ENCODE results near the gene GREB1L.

The GREB1L gene

DNA sequence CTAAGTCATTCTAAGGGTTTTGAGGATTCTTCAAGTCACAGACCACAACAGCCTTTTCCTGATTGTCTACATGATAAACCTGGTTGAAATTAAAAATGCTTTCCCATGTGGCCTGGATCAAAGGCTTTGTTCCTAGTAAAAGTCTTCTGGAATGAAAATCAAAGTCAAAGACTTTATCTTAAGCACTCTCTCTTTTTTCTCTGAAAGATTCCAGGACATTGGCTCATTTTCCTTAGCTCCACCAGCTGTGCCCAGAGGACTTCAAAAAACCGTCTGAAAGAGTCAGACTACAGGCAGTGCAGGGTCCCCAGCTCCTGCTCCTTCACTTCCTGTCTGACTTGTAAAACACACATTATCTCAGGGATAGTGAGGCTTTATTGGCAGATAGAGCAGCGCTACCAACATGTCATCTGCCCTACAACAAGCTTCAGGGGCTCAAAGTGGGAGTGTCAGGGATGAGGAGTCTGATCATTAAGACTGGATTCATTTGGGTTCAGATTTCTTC lies 210.3 kb downstream of the GREB1L start:
- Histone ChIP-seq H3K4me3 (replicated peaks; ENCODE audit: insufficient read depth, low read length) (no peak overlapping the region), H3K27ac (replicated peaks) (no peak overlapping the region), H3K27me3 (ENCODE audit: insufficient read depth, poor library complexity, severe bottlenecking) (peaks cover 18% of the 10 kb centered on the region)
- TF ChIP-seq REST (IDR thresholded peaks at IDR 0.05; ENCODE audit: insufficient replicate concordance, low read depth), result no peak
- no peak for TF ChIP-seq GABPA (IDR thresholded peaks at IDR 0.05; ENCODE audit: low read depth)
- TF ChIP-seq, protein P1, sequence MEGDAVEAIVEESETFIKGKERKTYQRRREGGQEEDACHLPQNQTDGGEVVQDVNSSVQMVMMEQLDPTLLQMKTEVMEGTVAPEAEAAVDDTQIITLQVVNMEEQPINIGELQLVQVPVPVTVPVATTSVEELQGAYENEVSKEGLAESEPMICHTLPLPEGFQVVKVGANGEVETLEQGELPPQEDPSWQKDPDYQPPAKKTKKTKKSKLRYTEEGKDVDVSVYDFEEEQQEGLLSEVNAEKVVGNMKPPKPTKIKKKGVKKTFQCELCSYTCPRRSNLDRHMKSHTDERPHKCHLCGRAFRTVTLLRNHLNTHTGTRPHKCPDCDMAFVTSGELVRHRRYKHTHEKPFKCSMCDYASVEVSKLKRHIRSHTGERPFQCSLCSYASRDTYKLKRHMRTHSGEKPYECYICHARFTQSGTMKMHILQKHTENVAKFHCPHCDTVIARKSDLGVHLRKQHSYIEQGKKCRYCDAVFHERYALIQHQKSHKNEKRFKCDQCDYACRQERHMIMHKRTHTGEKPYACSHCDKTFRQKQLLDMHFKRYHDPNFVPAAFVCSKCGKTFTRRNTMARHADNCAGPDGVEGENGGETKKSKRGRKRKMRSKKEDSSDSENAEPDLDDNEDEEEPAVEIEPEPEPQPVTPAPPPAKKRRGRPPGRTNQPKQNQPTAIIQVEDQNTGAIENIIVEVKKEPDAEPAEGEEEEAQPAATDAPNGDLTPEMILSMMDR (IDR thresholded peaks at IDR 0.05; ENCODE audit: insufficient read depth, low read length), result no peak
- TF ChIP-seq SPI1 (IDR thresholded peaks at IDR 0.05; ENCODE audit: borderline replicate concordance, low read depth), result no peak
- no peak for TF ChIP-seq POLR2AphosphoS5 (IDR thresholded peaks at IDR 0.05; ENCODE audit: low read depth)
- DNase-seq (ENCODE audit: low read depth in 1 of 2, low spot score in 1 of 2), result no peak

- Histone ChIP-seq H3K4me3 (replicated peaks; ENCODE audit: insufficient read depth, low read length) (no peak overlapping the region), H3K27me3 (ENCODE audit: insufficient read depth, poor library complexity, severe bottlenecking) (peaks cover 18% of the 10 kb centered on the region), H3K27ac (replicated peaks) (no peak overlapping the region)
- no peak for DNase-seq (ENCODE audit: low read depth in 1 of 2, low spot score in 1 of 2)
- no peak for TF ChIP-seq REST (IDR thresholded peaks at IDR 0.05; ENCODE audit: insufficient replicate concordance, low read depth)
- TF ChIP-seq, protein P1 (IDR thresholded peaks at IDR 0.05; ENCODE audit: insufficient read depth, low read length), result no peak
Observed at GRCh38 chr18:21452796-21453510, 210.9 kb downstream of the GREB1L start.

DNA sequence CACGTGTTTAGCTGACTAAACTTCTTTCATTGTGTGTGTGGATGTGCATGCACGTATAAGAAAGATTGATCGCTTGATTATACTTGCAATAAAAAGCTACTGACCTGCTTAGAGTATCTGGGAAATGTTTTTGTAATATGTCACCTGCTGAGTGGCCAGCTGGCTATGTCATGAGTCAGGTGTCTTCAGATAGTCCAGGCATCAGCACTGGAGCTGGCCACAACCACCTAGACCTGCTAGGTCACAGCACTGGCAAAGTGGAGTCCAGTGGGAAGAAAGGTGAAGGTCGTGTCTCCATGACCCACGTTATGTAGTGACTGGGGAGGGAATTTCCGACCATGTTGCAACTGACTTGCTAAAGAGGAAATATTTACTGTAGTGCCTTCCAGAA lies 211.5 kb downstream of the GREB1L start:
- no peak overlapping the region for H3K4me3 ChIP-seq (replicated peaks; ENCODE audit: insufficient read depth, low read length)
- H3K27me3 ChIP-seq (ENCODE audit: insufficient read depth, poor library complexity, severe bottlenecking), result peaks cover 15% of the 10 kb centered on the region
- H3K27ac ChIP-seq (replicated peaks), result no peak overlapping the region
- no peak for DNase-seq (ENCODE audit: low read depth in 1 of 2, low spot score in 1 of 2)
- TF ChIP-seq GABPA (IDR thresholded peaks at IDR 0.05; ENCODE audit: low read depth) (no peak), POLR2AphosphoS5 (IDR thresholded peaks at IDR 0.05; ENCODE audit: low read depth) (no peak)

DNA sequence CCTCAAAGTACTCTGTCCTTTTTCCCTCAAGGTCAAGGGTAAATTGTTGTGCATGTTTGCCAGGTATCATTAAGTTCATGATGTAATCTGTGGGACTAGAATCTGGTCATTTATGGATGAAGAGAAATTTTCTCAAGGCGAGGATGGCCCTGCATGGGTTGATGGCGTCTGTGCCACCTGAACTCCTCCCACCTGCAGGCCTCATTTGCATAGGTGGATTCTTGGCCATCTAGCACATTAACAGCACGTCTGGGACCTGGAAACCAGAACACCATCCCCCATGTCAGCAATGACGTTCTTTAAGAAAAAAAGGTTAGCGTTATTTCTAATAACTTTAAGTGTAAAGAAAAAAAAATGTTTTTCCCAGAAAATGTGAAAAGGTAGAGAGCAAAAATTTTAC lies 212.7 kb downstream of the GREB1L start:
- H3K4me3 ChIP-seq (replicated peaks; ENCODE audit: insufficient read depth, low read length), result no peak overlapping the region
- TF ChIP-seq GABPA (IDR thresholded peaks at IDR 0.05; ENCODE audit: low read depth) (no peak), REST (IDR thresholded peaks at IDR 0.05; ENCODE audit: insufficient replicate concordance, low read depth) (no peak), SPI1 (IDR thresholded peaks at IDR 0.05; ENCODE audit: borderline replicate concordance, low read depth) (no peak), POLR2AphosphoS5 (IDR thresholded peaks at IDR 0.05; ENCODE audit: low read depth) (no peak)
- TF ChIP-seq, protein P1 (IDR thresholded peaks at IDR 0.05; ENCODE audit: insufficient read depth, low read length), result no peak
- peaks cover 7% of the 10 kb centered on the region for H3K27me3 ChIP-seq (ENCODE audit: insufficient read depth, poor library complexity, severe bottlenecking)
- no peak overlapping the region for H3K27ac ChIP-seq (replicated peaks)
- no peak for DNase-seq (ENCODE audit: low read depth in 1 of 2, low spot score in 1 of 2)

All from HL-60 (cell line).